HS-27A (cell line): ENCODE data around the gene KCTD18.
A peak's percentile ranks its signal among the peaks of the same experiment; 100 is the strongest.

Experiments used
- DNase-seq: peaks from one replicate; pipeline ENCODE4 v3.0.0-alpha.2; 2012; ENCODE audit warnings: low read depth, missing footprints

Gene KCTD18

GRCh38 chr2:200509612-200510433 is at the start of gene KCTD18:
Gene KCTD18 (minus strand): TSS chr2:200510068. CDS start chr2:200507016, 3,052 bp downstream.
- peak; percentile 60 for DNase-seq

GRCh38 chr2:200540793-200541192 is 30.9 kb upstream of the KCTD18 start:
- no peak for DNase-seq

GRCh38 chr2:200538139-200538538 is 28.3 kb upstream of the KCTD18 start:
- no peak for DNase-seq

DNA sequence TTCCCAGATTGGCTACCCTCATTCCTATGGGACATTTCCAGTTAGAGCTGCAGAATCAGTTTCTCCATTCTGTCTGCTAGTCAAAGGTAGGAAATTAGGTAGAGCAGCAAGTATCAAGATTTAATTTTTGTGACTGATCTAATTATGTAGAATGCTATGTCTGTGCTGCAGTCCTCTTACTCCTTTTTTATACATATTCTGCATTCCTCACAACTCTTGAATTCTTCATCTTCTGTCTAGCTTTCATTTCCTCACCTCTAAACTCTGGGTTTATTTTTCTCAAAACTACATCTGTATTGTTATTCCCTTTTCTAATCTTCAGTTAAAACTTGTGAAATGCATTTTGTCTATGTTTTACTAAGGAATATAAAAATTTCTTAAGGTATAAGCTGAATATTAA is 24.7 kb upstream of the KCTD18 start:
- no peak for DNase-seq

DNA sequence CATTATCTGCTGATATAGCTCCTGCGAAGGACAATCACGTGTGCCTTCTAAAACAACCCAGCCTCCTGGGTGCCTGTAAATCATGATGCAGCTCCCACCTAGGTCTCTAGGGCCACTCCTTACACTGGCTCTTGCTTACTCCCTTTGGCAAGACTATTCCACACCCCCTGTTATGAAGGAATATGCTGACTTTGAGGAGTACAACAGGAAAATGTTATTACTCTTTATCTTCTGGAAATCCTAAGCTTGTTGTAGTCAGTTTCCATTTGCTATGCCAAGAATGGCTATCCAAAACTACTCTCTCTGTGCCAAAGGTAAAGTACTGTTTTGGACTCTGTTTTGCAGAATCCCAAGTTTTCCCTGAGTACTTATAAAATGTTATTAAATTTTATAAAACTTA is 23.9 kb upstream of the KCTD18 start:
- DNase-seq: no peak

DNA sequence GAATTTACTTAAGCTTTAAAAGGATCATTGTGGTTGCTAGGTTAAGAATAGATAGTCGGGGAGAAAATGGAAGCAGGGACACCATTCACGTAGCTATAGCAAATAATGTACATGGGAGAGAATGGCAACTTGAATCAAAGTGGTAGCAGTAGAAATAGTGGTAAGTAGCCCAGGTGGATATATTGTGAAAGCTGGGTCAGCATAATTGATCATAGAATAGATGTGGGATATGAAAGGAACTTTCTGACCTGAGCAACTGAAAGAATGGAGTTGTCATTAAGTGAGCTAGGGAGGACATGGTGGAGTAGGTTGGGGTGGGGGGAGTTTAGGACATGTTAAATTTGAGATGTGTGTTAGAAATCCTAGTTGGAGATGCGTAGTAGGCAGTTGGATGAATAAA is 18.4 kb upstream of the KCTD18 start:
- DNase-seq: no peak

DNA sequence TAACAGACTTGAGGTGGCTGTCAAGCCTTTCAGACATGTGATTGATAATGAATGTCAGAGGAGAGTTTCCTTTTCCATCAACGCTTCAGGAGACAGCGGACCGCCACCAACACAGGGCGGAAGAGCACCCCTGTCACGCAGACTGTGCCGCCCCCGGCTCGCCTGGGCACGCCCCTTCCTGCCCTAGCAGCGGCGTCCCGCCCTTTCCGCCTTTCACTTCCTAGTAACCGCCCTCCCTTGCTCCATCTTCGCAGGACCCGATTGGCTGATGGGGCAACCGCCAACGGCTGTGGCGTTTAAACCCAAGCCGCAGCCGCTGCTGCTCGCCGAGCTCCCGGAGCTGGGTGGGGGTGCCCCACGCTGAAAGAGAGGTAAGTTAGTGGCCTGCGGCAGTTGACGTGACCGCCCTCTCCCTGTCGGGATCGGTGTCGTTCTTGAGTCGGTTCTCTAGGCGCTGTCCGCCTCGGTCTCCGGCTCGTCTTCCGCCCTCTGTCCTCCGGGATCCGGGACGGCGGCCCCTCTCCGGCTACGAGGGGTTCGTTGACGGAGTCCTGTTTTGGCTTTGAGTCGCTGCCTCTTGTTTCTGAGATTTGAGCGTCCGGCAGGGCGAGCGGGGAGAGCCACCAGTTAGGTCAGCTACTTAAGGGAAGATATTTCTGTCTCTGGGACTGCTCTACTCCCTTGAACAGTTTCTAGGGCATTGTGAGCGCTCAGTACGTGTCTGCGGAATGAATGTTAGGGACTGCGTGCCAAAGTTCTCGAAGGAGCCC is 16.2 kb upstream of the KCTD18 start, which contains the start of gene SGO2:
Gene SGO2 (plus strand): TSS at position 326 of the 770 bp plus-strand sequence. CDS start 6,769 bp downstream, outside the sequence.
- DNase-seq: peak; percentile 93

DNA sequence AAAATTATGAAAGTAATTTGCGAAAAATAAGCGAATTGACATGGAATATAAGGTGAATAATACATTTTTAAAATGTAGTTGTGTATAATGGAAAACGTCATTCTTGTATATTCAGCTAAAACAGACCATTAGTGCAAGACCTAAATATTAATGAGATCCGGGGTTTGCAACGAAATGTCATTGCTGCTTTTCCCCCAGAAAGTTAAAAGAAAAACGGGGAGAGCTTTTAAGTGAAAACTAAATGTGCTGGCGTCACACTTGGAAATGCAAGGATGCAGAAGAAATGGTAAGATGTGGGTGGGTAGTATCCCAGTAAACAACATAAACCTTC is 15.6 kb upstream of the KCTD18 start:
- no peak for DNase-seq

GRCh38 chr2:200525066-200525465 is 15.2 kb upstream of the KCTD18 start:
- no peak for DNase-seq

- DNase-seq: no peak
Measured at GRCh38 chr2:200523604-200524003, 13.7 kb upstream of the KCTD18 start.

GRCh38 chr2:200523158-200523557 is 13.3 kb upstream of the KCTD18 start:
- no peak for DNase-seq

- DNase-seq: no peak
Measured at GRCh38 chr2:200515155-200515554, 5.3 kb upstream of the KCTD18 start.

GRCh38 chr2:200509235-200509611 is 645 bp downstream of the KCTD18 start:
- no peak for DNase-seq

DNA sequence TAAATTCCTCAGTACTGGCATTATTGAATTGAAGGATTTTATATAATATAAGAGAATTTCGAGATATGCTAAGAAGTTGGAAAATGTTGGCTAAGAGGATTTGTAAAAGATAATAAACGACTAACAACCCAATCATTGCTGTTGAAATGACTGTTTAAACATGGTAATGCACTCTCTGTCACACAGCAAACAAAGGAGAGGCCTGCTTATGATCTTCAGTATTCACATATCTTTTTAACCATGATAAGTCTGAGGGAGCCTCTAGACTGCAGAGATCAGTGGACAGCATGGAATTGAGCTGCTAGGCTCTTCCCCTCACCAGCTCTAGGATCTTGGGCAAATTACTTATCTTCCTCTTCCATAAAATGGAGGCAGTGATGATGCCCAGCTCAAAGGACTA is 2.7 kb downstream of the KCTD18 start:
- no peak for DNase-seq

GRCh38 chr2:200506679-200507078 is 3.2 kb downstream of the KCTD18 start:
- DNase-seq: no peak

DNA sequence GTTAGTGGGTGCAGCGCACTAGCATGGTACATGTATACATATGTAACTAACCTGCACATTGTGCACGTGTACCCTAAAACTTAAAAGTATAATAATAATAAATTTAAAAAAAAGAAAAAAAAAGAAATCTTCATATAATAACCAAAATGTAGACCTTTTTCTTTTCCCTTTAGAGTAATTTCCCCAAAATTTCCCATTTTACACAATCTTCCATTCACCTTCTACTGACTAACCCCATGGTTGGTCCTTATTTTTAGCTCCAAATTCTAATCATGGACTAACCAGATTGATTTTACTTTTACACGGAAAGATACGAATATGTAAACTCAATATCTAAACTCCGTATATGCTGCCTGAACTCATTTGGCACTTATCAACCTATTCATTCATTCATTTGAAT is 7.7 kb downstream of the KCTD18 start:
- no peak for DNase-seq

GRCh38 chr2:200498402-200499162 is 11.3 kb downstream of the KCTD18 start:
- DNase-seq: no peak

GRCh38 chr2:200496696-200497095 is 13.2 kb downstream of the KCTD18 start:
- DNase-seq: no peak

- DNase-seq: no peak
Measured at GRCh38 chr2:200494048-200494447, 15.8 kb downstream of the KCTD18 start.

- no peak for DNase-seq
Measured at GRCh38 chr2:200492656-200493055, 17.2 kb downstream of the KCTD18 start.

DNA sequence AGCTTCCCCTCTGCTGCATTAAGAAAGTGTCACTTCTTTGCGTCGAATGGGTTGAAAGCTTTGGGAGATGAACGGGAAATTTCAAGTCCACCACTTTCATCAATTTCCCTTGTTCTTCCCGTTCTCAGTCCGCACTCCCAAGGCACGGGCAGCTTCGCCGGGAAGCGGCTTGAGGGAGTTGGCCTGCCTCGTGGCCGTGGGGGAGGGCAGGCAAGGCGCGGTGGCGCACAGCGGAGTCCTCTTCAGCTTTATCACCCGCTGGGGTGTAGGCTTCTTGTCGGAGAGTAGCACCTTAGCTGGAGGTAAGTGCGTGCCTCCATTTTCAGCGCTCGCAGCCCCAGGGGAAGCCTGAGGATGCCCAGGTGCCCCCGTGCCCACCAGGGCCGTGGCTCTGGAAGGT is 19.9 kb downstream of the KCTD18 start:
- no peak for DNase-seq

DNA sequence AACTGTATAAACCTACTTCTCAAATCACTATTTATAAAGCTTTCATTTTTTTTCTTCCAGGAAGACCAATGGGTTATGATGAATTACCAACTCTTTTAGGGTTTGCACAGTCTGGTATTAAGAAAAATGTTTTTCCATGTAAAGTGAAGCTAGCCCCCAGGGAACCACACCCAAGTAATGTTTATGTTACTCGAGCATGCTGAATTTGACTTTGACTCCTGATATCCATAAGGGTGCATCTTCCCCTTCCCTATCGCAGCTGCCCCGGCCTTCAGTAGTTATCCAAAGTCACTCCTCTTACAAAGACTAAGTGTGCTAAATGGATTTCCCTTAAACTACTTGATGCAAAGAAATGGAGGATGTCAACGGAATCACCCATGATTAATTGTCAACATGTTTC is 21.7 kb downstream of the KCTD18 start:
- no peak for DNase-seq

- DNase-seq: no peak
Measured at GRCh38 chr2:200486529-200486928, 23.3 kb downstream of the KCTD18 start.
